Testis (tissue), 3 donors: Measurements from ENCODE around the gene ZNF804B. TPM values are rescaled to one million over a fixed set of nuclear protein-coding genes. Genes with fewer than 3 reads are reported as not detected.

ENCODE experiments used
- DNase-seq: peaks from one replicate; pipeline ENCODE4 v3.0.0-alpha.2; 2019
- H3K27ac ChIP-seq, 2 donors: fragments of 200-600 bp; sonication (generic); one replicate each; pipeline ENCODE4 v1.5.1; 2019
- H3K27me3 ChIP-seq: fragments of 200-600 bp; sonication (generic); one replicate; pipeline ENCODE4 v1.5.1; 2019
- H3K36me3 ChIP-seq: fragments of 200-600 bp; sonication (generic); one replicate; pipeline ENCODE4 v1.5.1; 2017; ENCODE audit warnings: low read depth; ENCODE audit errors: missing control alignments
- H3K4me1 ChIP-seq: fragments of 200-600 bp; sonication (generic); one replicate; pipeline ENCODE4 v1.5.1; 2019
- H3K4me3 ChIP-seq, 2 donors: fragments of 200-600 bp; sonication (generic); one replicate each; pipeline ENCODE4 v1.5.1; 2017 to 2019
- H3K9me3 ChIP-seq: fragments of 200-600 bp; sonication (generic); one replicate; pipeline ENCODE4 v1.5.1; 2017
- POLR2A ChIP-seq: fragments of 450-650 bp; IDR thresholded peaks from one replicate; pipeline ENCODE4 v1.6.1; 2017; ENCODE audit warnings: antibody characterized with exemption, mild to moderate bottlenecking, moderate library complexity
- WGBS, 2 donors: methylation state at CpG; one replicate each; pipeline ENCODE4 v1.1.5; 2018; 5-methylcytosine and 5-hydroxymethylcytosine counted together
- intact Hi-C: fragments of 100-400 bp; cut with DNase I; formaldehyde crosslinking; loops from one replicate; pipeline ENCODE4 v1.15.1; 2023; ENCODE audit warnings: low total_unique reads
- polyA plus RNA-seq: library from polyadenylated mRNA; stranded (reverse); fragments of 350-450 nt; fragmentation: Illumina TruSeq; extraction: RNeasy Lipid Tissue Mini Kit (QIAGEN cat#74804); gene quantifications from one replicate; pipeline ENCODE4 v1.2.3, GENCODE V29; 2014; ENCODE audit warnings: low read depth, low replicate concordance; ENCODE audit not compliant: insufficient read depth
- total RNA-seq, 2 donors: library from RNA; depleted of rRNA; stranded (reverse); fragments of >200 nt; gene quantifications; one replicate each; pipeline ENCODE4 v1.2.3, GENCODE V29; 2016
- TF ChIP-seq, protein P1 (sequence below), 3 experiments: fragments of 450-650 bp in 2 of 3; fragments of 200-600 bp in 1 of 3; sonication (generic) in 1 of 3; IDR thresholded peaks; one replicate each; pipeline ENCODE4 v1.5.1; 2016 to 2019; ENCODE audit warnings: antibody characterized with exemption in 3 of 3, mild to moderate bottlenecking in 2 of 3, moderate library complexity in 1 of 3

Gene ZNF804B
- total and polyA plus RNA-seq, 3 donors from 2014 or later = 0.39 to 0.43 TPM; not detected in 1

DNA sequence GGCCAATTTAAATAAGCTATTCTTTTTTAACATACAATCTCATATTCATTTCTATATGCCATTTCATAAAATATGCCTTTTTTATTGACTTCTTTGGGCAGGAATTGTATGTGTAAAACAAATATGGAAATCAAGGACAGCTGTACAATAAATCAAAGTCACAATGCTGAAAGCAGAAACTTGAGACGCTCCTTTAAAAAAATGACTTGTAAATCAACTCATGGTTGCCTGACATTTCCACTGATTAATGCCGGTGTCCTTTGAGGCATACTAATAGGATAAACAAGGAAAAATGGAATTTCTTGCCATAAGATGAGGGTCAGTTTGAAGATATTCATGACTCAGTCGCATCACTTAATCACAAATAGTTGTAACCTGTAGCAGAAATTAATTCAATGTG lies 283.4 kb downstream of the ZNF804B start:
- 65 to 68% methylated on average over 3 of the region's 3 CpGs for WGBS, 2 donors

GRCh38 chr7:89049043-89049442 lies 289.5 kb downstream of the ZNF804B start:
- TF ChIP-seq, protein P1, sequence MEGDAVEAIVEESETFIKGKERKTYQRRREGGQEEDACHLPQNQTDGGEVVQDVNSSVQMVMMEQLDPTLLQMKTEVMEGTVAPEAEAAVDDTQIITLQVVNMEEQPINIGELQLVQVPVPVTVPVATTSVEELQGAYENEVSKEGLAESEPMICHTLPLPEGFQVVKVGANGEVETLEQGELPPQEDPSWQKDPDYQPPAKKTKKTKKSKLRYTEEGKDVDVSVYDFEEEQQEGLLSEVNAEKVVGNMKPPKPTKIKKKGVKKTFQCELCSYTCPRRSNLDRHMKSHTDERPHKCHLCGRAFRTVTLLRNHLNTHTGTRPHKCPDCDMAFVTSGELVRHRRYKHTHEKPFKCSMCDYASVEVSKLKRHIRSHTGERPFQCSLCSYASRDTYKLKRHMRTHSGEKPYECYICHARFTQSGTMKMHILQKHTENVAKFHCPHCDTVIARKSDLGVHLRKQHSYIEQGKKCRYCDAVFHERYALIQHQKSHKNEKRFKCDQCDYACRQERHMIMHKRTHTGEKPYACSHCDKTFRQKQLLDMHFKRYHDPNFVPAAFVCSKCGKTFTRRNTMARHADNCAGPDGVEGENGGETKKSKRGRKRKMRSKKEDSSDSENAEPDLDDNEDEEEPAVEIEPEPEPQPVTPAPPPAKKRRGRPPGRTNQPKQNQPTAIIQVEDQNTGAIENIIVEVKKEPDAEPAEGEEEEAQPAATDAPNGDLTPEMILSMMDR (IDR thresholded peaks at IDR 0.05) = no peak
- no peak for TF ChIP-seq POLR2A
- H3K9me3 ChIP-seq = no peaks in the 10 kb centered on the region
- no peak overlapping the region for H3K4me3 ChIP-seq
- H3K27me3 ChIP-seq = no peaks in the 10 kb centered on the region
- intact Hi-C loops = no loop called here
- H3K27ac ChIP-seq = no peak overlapping the region
- no peaks in the 10 kb centered on the region for H3K36me3 ChIP-seq
- H3K4me1 ChIP-seq = no peaks in the 10 kb centered on the region
- DNase-seq = no peak
- WGBS, 2 donors = 62 to 64% methylated on average over 3 of the region's 3 CpGs

More for the DNA sequence above, 283.4 kb downstream of the ZNF804B start:
- no peak for DNase-seq
- H3K27me3 ChIP-seq = no peaks in the 10 kb centered on the region
- H3K27ac ChIP-seq = no peak overlapping the region
- no peaks in the 10 kb centered on the region for H3K36me3 ChIP-seq
- H3K9me3 ChIP-seq = no peaks in the 10 kb centered on the region
- H3K4me3 ChIP-seq = no peak overlapping the region
- TF ChIP-seq, protein P1 (IDR thresholded peaks at IDR 0.05) = no peak
- H3K4me1 ChIP-seq = no peaks in the 10 kb centered on the region
- intact Hi-C loops = no loop called here

- Histone ChIP-seq H3K36me3 (no peaks in the 10 kb centered on the region), H3K9me3 (no peaks in the 10 kb centered on the region), H3K27ac (no peak overlapping the region), H3K27me3 (no peaks in the 10 kb centered on the region), H3K4me3 (no peak overlapping the region), H3K4me1 (no peaks in the 10 kb centered on the region)
- DNase-seq = no peak
- 87 to 92% methylated on average over 2 of the region's 2 CpGs for WGBS, 2 donors
- intact Hi-C loops = no loop called here
- TF ChIP-seq, protein P1 (IDR thresholded peaks at IDR 0.05) = no peak
- no peak for TF ChIP-seq POLR2A
Measured at GRCh38 chr7:89053130-89053529, 293.6 kb downstream of the ZNF804B start.

DNA sequence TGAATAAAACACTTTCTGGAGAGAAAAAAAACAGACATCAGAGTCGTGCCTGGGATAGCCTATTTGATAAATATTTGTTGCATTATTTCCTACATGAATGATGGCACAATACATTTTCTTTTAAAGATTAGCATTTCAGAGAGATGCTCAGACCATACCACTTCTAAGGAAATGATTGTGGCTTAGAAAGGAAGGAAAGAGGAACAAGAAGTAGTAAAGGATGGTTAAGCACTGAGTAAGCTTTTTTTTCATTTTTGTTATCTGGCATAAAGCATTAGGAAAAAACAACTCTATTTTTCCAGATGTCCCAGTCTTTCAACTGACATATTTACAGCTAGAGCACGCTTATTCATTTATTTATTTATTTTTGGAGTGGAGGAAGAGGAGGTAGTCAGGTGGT lies 294.9 kb downstream of the ZNF804B start:
- 42 to 75% methylated on average over 2 of the region's 2 CpGs for WGBS, 2 donors
- TF ChIP-seq POLR2A = no peak
- TF ChIP-seq, protein P1 (IDR thresholded peaks at IDR 0.05) = no peak
- H3K4me3 ChIP-seq = no peak overlapping the region

GRCh38 chr7:89060234-89060633 lies 300.7 kb downstream of the ZNF804B start:
- H3K4me3 ChIP-seq = no peak overlapping the region
- H3K9me3 ChIP-seq = no peaks in the 10 kb centered on the region
- intact Hi-C loops = no loop called here
- no peaks in the 10 kb centered on the region for H3K4me1 ChIP-seq
- no peaks in the 10 kb centered on the region for H3K36me3 ChIP-seq
- no peak for DNase-seq
- TF ChIP-seq, protein P1 (IDR thresholded peaks at IDR 0.05) = no peak
- TF ChIP-seq POLR2A = no peak
- no peaks in the 10 kb centered on the region for H3K27me3 ChIP-seq
- 94 to 95% methylated on average over 2 of the region's 2 CpGs for WGBS, 2 donors
- no peak overlapping the region for H3K27ac ChIP-seq

More for the DNA sequence above, 294.9 kb downstream of the ZNF804B start:
- intact Hi-C loops = no loop called here
- no peaks in the 10 kb centered on the region for H3K27me3 ChIP-seq
- no peak overlapping the region for H3K27ac ChIP-seq
- no peaks in the 10 kb centered on the region for H3K4me1 ChIP-seq
- no peaks in the 10 kb centered on the region for H3K36me3 ChIP-seq
- H3K9me3 ChIP-seq = no peaks in the 10 kb centered on the region
- no peak for DNase-seq
